HG02870 (cell line): Measurements from ENCODE around the gene SH2D3A.
"Not testable (repeated sequence)": the region's sequence is repeated elsewhere in the genome, so short reads cannot be mapped to it uniquely, and the experiment has no call there.

Experiments used
- ATAC-seq: cut with Tn5 transposase; IDR thresholded peaks from one replicate; pipeline ENCODE4 v1.9.1; 2021; ENCODE audit warnings: mild to moderate bottlenecking, moderate library complexity; ENCODE audit not compliant: unreplicated experiment

The SH2D3A gene

DNA sequence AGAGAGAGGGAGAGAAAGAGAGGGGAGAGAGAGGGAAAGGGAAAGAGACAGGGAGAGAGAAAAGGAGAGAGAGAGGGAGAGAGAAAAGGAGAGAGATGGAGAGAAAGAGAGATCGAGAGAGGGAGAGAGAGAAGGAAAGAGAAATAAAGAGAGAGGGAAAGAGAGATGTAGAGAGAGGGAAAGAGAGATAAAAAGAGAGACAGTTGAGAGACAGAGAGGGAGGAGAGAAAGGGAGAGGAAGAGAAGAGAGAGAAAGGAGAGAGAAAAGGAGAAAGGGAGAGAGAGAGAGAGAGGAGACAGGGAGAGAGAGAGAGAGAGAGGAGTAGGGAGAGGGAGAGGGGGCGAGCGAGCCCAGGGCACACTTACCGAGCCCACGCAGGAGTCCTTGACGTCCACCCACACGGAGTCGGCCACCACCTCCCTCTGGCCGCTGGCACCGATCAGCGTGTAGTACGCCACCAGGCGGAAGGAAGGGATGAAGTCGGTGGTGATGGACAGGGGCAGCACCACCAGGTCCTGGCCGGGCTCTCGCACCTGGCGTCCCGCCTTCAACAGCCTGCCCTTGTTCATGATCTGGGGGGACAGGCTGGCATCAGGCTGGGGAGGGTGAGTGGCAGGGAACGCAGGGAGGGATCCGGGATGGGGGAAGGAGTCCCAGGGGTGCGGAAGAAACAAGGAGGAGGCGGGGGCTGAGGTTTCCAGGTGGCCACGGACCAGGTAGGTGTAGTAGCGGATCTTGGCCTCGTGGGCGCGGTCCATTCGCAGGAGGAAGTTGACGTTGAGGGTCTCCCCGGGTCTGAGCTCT, 56.8 kb downstream of the SH2D3A start:
- ATAC-seq = no peak

DNA sequence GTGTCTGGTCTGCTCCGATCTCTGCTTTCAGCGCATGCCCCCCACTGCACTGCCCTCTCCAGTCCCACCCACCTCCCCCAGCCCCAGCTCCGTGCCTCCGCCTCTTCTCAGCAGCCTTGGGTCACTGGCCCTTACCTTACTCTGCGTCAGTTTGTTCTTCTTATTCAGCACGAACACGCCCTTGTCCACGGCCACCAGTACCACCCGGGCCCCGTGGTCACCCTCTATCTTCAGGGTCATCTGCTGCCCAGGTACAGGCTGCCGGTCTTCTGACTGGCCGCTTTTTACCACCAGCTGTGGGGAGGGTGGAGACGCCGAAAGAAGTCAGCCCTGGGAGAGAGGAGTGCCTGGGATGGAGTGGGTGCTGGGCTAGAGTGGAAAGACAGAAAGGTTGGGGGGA, 57.7 kb downstream of the SH2D3A start:
- ATAC-seq = no peak

DNA sequence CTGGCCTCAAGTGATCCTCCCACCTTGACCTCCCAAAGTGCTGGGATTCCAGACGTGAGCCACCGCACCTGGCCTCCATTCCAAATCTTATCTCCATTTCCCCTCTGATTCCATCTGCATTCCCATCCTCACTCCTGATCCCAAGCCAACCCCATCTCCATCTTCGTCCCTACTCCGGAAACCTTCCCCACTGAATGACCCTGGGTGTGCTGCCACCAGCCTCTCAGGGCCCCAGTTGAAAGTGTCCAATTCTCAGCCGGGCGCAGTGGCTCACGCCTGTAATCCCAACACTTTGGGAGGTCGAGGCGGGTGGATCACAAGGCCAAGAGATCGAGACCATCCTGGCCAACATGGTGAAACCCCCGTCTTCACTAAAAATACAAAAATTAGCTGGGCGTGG, 58.3 kb downstream of the SH2D3A start:
- ATAC-seq = not testable (repeated sequence)

DNA sequence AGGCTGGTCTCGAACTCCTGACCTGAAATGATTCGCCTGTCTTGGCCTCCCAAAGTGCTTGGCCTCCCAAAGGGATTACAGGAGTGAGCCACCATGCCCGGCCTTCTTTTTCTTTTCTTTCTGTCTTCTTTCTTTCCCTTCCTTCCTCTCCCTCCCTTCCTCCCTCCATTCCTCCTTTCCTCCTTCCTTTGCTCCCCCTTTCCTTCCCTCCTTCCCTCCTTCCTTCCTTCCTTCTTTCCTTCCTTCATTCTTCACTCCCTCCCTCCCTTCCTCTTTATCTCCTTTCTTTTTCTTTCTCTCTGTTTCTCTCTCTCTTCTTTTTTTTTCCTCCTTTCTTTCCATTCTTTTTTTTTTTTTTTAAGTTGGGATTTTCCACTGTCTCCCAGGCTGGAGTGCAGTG, 58.9 kb downstream of the SH2D3A start:
- no peak for ATAC-seq

DNA sequence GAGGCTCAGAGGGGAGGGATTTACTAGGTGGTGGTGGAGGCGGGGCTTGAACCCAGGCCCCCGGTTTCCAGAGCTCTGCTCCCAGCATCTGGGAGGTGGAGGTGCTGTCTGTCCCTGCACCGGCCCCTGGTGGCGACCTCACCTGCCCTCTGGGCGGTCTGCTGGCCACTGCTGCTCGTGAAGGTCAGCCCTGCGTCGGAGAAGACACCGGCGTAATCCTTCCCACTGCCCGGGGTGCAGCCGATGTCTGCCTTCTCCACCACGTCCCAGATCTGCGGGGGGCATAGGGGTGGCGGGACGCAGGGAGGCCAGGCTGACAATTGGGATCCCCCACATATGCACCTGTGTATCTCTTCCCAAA, 59.6 kb downstream of the SH2D3A start:
- ATAC-seq = no peak

DNA sequence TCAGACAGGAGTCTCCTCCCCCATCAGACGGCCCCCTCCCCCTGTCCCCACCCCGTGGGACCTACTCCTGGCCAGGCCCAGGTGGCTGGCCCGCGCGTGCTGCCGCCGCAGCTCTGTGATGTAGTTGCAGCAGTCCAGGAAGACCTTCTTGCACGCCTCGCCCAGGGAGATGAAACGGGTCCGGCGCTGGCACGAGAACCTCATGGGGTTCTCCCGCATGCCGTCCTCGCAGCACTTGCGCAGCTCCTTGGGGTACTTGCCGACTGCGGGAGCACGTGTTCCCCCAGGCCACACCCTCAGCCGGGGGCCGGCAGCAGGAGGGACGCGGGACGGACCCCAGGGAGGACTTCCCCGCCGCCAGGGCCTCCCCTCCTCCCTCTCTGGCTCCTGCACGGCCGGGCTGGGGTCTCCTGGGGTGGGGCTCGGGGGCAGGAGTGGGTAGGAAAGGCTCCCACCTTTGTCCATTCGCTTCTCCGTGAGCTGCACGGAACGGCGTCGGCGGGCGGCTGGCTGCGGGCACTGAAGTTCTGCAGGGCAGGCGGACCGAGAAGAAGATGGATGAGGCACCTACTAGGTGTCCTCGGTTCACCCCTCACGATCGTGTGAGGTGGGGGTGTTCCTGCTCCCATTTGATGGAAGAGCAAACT, 60.1 kb downstream of the SH2D3A start:
- ATAC-seq = no peak

DNA sequence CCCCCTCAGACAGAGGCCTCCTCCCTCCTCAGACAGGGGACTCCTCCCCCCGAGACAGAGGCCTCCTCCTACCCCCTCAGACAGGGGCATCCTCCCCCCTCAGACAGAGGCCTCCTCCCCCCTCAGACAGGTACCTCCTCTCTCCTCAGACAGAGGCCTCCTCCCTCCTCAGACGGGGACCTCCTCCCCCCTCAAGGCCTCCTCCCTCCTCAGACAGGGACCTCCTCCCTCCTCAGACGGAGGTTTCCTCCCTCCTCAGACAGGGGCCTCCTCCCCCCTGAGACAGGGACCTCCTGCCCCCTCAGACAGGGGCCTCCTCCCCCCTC, 60.6 kb downstream of the SH2D3A start:
- ATAC-seq = no peak

DNA sequence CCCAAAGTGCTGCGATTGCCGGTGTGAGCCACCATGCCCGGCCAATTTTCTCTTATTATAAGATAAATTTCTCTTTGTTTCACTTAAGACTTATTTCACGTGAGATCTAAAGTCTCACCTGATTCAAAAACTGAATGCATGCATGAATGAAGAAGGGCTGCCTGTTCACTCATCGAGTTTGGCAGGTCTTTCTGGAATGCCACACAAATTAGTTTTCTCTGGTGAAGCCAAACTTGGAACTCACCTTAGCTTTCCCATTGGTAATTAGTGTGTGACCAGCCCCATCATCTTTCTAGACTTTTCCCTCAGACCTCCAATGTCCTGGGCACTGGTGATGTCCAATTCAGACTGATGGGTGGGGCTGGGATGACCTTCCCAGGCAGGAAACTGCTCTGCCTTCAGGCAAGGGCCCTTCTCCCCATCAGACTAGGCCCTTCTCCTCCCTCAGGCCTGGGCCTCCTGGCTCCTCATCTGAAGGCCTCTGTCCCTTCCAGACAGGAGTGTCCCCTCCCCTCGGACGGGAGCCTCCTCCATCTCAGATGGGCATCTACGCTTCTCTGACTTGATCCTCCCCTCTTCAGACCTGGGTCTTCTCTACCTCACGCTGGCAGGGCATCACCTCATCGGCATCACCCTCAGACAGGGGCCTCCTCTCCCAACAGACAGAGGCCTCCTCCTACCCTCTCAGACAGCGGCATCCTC, 61.2 kb downstream of the SH2D3A start:
- ATAC-seq = no peak
